HG03103 (cell line): ENCODE measurements around the gene PPP5C.
"Not testable (repeated sequence)": the region's sequence is repeated elsewhere in the genome, so short reads cannot be mapped to it uniquely, and the experiment has no call there.

Experiments
- ATAC-seq: cut with Tn5 transposase; IDR thresholded peaks from one replicate; pipeline ENCODE4 v1.9.1; 2021; ENCODE audit warnings: low read depth; ENCODE audit not compliant: unreplicated experiment

PPP5C gene

DNA sequence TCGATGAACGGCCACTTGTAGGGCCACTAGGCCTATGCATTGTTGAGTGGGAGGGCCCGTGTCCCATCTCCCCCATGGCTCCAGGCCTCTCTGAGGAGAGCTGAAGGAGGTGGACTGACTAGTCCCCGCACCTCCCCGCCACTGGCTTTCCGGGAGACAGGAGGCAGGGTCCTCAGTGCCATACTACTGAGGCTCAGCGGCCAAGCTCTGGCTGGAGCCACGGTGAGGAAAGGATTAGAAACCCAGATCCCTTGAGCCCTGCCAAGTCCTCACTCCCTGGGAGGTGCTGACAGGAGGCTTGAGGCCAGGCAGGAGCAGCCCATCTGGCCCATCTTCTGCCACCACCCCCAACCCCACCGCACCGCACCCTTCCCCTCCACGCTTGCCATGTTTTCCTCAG lies 37.5 kb downstream of the PPP5C start:
- ATAC-seq, result no peak

DNA sequence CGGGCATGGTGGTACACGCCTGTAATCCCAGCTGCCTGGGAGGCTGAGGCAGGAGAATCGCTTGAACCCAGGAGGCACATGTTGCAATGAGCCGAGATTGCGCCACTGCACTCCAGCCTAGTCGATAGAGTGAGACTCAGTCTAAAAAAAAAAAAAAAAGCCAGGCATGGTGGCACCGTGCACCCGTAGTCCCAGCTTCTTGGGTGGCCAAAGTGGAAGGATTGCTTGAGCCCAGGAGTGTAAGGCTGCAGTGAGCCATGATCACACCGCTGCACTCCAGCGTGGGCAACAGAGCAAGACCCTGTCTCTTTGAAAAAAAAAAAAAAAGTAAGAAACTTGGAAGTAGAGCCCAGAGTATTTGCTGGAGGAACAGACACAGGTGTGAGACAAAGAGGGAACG lies 38.7 kb downstream of the PPP5C start:
- no peak for ATAC-seq

DNA sequence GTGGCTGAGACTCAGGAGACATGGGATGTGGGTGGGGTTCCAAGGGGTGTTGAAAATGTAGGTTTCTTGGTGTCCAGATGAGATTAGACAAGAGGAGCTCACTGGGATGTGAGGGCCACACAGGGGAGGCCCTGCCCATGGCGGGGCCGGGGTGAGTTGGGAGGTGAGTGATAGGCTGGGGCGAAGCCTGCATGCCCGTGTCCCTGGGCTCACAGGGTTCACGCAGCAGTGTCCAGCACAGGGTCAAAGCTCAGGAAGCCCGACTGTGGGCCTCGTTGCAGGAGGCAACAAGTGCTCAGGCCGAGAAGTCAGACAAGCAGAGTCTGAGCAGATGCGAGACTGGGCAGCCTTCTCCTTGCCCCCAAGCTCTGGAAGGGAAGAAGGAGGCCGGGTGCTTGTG lies 39.3 kb downstream of the PPP5C start:
- ATAC-seq, result no peak

DNA sequence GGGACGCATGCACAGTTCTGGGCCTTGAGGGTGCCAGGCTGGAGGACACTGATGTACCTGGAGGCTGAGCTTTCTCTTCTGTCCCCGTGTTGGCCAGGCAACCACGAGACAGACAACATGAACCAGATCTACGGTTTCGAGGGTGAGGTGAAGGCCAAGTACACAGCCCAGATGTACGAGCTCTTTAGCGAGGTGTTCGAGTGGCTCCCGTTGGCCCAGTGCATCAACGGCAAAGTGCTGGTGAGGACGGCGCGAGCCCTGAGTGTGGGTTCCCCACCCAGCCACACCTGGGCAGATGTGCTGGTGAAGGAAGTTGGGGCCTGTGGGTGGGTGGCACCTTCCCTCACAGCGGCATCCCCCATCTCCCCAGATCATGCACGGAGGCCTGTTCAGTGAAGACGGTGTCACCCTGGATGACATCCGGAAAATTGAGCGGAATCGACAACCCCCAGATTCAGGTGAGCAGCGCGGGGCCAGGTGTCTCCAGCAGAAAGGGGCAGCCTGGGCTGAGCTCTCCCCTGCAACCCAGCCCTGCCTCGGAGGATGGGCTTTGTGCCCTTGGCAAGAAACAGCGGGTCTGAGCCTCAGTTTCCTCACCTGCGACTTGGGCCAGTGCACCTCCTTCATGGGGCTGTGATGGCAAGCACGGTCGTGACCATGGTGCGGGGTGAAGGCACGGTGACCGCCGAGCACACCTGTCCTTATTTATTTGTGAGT lies 40.3 kb downstream of the PPP5C start:
- ATAC-seq, result no peak

DNA sequence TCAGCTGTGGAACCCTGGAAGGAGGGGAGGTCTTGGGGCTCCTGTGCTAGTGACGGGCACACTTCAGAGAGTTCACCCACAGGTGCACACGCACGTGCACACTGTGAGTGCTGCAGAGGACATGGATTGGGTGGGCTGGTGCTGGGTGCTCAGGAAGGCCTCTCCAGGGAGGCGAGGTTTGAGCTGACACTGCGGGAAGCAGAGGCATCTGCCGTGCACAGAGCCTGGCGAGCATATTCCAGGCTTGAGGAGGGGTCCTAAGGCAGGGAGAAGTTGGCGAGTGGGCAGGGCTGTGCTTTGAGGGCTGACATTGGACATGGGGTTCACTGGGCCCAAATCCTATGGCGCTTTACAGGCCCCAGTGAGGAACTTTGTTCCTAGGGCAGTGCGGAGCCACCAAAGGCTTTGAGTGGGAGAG lies 40.8 kb downstream of the PPP5C start:
- ATAC-seq, result no peak

DNA sequence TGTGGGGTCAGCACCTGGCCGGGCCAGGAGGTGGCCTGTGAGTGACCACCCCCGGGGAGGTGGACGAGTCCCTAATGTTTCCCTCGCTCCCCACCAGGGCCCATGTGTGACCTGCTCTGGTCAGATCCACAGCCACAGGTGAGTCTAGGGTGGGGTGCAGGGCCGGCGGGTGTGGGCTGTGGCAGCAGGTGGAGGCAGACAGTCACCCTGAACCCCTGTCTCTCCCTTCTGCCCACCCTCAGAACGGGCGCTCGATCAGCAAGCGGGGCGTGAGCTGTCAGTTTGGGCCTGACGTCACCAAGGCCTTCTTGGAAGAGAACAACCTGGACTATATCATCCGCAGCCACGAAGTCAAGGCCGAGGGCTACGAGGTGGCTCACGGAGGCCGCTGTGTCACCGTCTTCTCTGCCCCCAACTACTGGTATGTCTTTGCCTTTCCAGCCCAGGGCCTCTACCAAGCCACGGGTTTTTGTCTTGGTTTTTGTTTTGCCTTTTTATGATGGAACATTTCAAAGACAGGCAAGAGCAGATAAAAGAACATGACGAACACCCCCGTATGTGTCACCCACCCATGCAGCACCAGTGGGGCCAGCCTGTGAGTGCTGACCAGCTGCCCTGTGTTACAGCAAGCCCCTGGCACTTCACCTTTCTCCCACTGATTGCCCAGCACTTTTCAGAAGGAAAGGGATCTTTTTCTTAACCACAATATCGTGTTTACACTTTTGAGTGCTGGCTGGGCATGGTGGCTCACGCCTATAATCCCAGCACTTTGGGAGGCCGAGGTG lies 41.6 kb downstream of the PPP5C start:
- ATAC-seq, result no peak

DNA sequence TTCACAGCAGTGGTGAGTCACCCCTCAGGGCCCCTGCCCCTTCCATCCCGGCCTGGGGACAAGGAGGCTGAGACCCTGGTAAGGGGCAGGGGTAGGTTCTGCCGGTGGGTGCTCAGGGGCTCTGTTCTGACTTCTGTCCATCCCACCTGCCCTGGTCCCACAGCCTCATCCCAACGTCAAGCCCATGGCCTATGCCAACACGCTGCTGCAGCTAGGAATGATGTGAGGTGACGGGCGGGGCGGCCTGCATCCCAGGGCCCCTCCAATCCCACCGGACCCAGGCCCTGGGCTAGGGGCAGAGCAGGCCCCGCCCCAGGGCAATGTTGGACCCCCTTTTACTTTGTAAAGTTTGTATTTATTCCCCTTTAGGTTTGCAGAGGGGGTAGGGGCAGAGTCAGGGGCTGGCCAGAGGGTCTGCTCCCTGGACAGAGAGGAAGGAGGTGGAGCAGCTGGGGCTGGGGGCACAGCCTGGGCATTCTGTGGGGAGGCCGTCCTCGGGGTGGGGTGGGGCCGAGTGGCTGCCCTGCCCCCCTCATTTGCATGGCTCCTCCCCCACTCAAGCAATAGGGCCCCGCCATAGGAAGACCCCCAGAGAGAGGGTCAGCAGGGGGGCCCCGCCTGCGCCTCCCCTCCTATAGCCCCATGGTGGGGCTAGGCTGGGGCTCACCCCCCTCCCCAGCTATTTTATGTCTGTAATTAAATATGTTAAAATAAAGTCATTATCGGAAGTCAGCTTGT lies 43.4 kb downstream of the PPP5C start:
- no peak for ATAC-seq

DNA sequence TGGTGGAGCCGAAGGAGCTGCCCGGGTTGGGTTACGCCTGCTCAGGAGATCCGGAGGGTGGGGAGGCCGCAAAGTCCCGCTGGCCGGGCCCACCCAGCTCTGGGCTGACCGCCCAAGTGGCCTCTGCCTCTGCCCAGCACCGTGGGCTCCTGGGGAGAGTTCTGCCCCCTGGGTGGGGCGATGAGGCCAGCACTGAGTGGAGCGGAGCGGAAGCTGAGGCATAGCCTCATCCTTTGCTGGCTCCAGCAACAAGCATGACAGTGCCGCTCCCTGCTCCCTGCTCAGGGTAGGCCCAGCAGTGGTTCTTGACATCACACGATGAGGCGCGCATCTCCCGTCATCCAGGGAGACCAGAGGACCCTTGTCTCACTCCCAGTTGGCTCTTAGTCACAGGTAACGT lies 44.0 kb downstream of the PPP5C start:
- ATAC-seq, result no peak

DNA sequence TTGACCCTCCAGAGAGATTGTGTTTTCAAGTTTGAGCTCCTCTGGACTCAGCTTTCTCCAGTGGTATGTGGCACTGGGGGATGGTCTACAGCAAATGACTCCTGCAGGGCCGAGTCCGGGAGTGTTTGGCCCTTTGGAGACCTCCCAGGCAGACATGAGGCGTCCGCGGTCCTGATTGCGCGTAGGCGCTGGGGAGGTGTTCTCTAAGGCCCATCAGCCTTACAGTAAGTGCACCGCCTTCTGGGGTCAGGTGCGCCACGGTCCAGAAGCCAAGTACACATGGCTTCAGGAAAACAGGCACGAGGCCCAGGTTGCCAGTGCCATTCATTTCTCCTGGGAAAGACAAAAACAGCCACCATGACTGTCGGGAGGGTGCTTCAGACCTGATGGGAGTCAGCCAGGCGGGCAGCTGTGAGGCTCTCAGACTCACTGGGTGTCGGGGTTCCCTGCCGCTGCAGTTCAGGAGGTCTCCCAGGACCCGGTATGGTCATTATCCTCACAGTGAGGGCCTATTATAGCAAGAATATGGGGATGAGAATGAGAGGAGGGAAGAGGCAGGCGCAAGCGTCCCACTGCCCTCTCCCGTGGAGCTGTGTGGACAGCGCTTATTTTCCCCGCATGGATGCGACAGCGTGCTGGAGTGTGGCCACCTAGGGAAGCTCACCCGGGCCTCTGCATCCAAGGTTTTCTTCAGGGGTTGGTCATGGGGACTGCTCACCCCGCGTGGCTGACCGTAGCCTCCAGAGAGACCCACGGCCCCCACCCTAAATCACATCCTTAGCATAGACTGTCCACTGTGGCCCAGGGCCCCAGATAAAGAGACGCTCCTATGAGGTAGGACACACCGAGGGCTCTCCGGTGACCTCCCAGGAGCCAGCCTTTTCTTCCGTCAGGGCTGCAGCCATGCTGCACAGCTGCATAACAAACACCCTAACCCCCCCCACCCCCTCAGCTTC lies 44.7 kb downstream of the PPP5C start:
- no peak for ATAC-seq

DNA sequence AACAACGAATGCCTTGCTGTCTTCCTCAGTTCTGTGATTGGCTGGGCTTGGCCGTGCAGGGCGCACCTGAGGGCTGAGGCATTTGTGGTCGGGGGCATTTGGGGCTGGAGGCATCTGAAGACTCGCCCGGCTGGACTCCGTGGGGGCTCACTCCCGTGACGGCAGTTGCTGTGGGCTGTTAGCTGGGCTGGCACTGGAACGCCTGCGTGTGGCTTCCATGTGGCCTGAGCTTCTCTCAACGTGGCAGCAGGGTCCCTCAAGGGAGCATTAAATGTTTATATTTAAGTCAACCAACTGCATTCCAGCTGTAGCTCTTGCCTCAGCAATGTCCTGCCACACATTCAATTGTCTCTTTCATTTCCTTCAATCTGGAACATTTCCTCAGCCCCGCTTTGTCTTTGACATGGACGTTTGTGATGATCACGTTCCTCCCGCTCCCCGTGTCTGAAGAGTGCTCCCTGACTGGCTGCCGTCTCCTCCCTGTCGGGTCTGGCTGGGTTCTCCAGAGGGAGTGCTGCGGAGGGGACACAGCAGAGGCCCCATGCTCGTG lies 45.4 kb downstream of the PPP5C start:
- ATAC-seq, result no peak

DNA sequence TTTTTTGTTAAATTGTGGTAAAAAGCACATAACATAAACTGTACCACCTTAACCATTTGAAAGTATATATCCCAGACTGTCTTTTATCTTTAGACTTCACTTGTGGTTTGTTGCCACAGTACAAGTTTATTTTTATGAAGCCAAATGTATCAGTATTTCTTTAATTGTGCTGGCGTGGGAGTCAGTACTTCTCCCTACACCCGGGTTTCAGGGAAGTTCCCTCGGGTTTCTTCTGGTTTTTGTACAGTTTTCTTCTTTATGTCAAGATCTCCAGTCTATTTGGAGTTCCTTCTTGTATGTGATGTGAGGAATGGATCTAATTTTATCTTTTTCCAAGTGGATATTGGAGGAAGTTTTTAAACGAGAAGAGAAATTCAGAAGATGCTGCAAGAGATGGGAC lies 46.0 kb downstream of the PPP5C start:
- ATAC-seq, result no peak

DNA sequence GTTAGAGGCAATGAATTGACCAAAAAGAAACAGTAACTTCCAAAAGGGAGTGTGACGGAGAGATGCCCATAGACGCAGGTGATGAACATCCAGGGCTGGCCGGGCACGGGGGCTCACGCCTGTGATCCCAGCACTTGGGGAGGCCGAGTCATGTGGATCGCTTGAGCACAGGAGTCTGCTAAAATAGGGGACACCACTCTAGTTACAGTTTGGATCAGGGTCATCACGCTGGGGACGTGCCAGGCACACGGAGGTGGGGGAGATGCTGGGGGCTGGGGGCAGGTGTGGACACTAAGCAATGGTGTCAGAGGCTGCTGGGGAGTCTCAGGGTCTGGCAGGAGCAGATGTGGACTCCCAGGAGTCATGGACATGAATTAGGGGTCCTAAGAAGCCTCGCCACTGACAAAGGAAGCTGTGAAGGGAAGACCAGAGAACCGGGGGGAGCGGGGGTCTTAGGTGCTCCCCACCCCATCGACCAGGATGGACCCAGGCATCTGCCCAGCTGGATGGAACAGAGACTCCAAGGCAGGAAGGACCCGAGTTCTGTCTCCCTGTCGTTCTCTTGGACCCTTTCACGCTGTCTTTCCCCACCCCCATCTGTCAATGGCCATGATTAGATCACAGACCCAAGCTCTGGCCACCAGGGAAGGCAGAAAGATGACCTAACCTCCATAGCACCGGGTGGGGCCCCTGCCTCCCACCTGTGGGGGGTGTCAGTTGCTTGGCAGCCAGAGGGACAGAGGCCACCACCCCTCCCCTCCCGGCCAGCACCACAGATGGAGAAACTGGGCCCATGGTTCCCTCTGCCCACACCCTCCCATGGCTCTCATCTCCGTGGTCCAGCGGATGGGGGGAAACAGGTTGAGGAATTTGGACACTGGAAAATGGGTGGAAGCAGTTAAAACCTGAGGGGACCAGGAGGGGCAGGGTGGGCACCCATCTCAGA lies 46.8 kb downstream of the PPP5C start:
- no peak for ATAC-seq

DNA sequence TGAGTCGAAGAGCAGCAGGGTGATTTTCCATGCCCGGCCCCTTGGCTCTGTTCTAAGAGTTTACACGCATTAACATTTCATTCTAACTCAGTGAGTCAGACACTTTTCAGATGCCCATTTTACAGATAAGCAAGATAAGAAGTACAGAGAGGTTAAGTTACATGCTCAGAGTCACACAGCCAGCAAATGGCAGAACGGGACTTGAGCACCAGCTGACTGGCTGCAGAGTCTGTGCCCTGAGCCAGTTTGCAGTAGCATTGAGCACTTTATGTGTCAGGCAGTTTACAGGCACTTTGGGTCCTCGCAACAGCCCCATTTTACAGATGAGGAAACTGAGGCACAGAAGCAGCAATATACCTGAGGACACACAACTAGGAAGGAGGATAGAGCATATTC lies 47.5 kb downstream of the PPP5C start:
- no peak for ATAC-seq

DNA sequence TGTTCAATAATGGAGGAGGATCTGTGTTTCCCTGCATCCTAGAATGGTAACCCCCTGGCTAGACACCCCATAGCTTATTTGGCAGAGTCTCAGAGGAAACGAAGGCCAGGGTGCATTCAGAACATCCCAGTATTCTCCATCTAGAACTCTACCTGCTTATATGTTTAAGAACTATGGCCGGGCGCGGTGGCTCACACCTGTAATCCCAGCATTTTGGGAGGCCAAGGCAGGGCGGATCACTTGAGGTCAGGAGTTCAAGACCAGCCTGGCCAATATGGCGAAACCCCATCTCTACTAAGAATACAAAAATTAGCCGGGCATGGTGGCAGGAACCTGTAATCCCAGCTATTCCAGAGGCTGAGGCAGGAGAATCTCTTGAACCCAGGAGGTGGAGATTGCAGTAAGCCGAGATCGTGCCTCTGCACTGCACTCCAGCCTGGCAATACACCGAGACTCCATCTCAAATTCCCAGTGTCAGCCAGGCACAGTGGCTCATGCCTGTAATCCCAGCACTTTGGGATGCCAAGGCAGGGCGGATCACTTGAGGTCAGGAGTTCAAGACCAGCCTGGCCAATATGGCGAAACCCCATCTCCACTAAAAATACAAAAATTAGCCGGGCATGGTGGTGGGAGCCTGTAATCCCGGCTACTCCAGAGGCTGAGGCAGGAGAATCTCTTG lies 51.1 kb downstream of the PPP5C start:
- not testable (repeated sequence) for ATAC-seq

DNA sequence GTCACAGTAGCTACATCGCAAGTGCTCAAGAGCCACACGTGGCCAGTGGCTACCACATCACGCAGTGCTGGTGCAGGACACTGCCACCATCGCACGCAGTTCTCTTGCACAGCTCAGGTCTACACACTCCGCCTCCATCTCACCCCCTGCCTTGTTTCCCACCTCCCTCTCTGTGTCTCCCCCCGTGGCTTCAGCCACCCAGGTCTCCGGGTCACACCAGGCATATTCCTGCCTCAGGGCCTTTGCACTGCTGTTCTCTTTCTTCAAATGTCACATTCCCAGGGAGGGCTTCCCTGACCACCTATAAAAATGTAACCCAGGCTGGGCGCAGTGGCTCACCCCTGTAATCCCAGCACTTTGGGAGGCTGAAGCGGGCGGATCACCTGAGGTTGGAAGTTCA lies 55.8 kb downstream of the PPP5C start:
- ATAC-seq, result no peak

DNA sequence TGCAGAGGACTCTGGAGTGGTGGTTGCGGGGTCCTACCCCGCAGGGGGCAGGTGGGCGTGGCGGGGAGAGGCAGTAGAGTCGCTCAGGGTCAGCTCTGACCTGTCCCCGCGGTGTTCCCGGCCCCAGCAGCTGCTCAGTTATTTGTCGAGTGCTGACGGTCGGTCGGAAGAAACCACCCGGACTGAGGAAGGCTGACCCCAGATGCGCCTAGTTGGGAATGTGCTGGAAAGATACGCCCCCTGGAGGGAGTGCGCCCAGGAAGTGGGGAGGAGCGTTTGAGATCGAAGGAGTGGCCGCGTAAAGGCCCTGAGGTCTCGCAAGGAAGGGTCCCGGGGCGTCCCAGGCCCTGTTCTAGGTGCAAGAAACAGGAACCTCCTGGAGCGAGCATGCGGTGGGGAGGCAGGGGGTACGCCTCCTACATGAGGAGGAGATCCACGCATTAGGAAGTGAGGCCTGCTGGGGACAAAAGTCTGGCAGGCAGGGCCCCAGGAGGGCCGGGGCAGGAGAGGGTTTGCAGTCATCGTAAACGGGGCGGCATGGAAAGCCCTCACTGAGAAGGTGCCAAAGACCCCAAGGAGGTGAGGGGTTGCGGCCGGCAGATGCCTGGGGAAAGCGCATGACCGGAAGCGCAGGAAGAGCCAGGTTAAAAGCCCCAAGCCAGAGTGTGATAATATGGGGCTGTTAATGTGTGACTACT lies 57.3 kb downstream of the PPP5C start:
- ATAC-seq, result no peak

DNA sequence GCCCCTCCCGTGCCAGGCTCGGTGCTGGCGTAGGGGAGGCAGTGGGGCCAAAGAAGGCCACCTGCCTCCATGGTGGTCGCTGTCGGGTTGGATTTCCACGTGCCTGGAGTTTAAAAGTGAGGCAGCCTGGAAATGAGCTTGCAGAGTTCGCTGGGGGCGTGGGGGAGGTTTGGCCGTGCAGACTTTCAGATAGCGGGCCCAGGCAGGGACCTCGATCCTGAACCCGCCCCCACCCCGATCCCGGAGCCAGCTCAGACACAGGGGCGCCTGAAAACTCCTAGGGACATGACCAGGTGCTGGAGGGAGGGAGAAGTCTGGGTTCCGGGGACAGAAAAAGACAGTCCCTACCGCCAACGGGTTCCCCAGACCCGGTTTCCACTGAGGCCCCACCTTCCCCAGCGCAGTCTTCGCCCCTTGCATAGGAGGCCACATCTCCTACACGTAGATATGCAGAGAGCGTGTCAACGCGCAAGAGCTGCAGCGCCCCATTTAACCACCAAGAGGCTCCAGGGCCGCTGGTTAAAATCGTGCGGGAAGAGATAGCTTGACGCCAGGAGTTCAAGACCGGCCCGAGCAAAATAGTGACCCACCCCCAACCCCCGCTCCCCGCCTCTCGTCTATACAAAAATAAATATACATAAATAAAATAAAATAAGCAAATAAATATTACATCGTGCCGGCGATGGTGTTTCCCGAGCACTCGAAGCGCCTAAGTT lies 58.0 kb downstream of the PPP5C start:
- no peak for ATAC-seq
